ENCODE data around the gene PPP1R1B. TPM values are rescaled to one million over a fixed set of nuclear protein-coding genes. Genes with fewer than 3 reads are reported as not detected.
"Not testable (repeated sequence)": the region's sequence is repeated elsewhere in the genome, so short reads cannot be mapped to it uniquely, and the experiment has no call there.

The PPP1R1B gene
- total RNA-seq, 1 experiment from 2014 or later, result 8.3 TPM

DNA sequence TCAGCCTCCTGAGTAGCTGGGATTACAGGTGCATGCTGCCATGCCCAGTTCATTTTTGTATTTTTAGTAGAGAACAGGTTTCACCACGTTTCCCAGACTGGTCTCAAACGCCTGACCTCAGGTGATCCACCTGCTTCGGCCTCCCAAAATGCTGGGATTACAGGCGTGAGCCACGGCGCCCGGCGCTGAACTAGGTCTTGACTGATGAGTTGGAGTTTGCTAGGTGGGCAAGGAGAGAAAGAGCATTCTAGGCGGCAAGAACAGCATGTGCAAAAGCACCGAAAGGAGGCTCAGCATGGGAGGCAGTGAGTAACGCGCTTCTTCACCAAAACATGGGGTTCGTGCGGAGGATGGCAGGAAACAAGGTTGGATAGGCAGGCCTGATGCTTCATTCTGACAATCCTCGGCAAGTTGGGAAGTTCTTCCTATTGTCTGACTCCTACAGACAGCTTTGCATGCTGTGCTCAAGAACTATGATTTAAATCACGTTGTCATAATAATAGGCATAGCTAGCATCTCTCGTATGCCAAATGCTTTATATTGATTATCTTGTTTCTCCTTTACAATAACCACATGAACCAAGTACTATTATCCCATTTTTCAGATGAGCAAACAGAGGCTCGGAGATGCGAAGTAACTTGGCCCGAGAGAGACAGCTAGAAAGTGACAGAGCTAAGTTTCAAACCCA lies 45.5 kb upstream of the PPP1R1B start:
- no TSS peak for BruUV-seq (replicated peaks)
- no peak for TF ChIP-seq CTCF (IDR thresholded peaks at IDR 0.05; ENCODE audit: unreplicated experiment)
- no peaks in the 10 kb centered on the region for H3K36me3 Mint-ChIP-seq (ENCODE audit: insufficient read depth, unreplicated experiment)
- intact Hi-C loops (cut with micrococcal nuclease; ENCODE audit: unreplicated experiment), result no loop called here
- no peak overlapping the region for H3K27ac Mint-ChIP-seq (ENCODE audit: unreplicated experiment)
- no peaks in the 10 kb centered on the region for H3K9me3 Mint-ChIP-seq (ENCODE audit: low read depth, unreplicated experiment)
- CTCF ChIA-PET, result interaction anchor here (0.6 to 3.2 kb wide), 4 partner anchors 36 to 414 kb away, joined by 3 to 30 read pairs (median 4); partner anchors contain the start of gene PNMT
- no peaks in the 10 kb centered on the region for H3K4me1 Mint-ChIP-seq (ENCODE audit: low read depth, unreplicated experiment)
- H3K4me3 Mint-ChIP-seq (ENCODE audit: low read depth, unreplicated experiment), result no peak overlapping the region
- H3K27me3 Mint-ChIP-seq (ENCODE audit: unreplicated experiment), result peaks cover 82% of the 10 kb centered on the region
- DNase-seq, result no peak

- no peaks in the 10 kb centered on the region for H3K4me1 Mint-ChIP-seq (ENCODE audit: low read depth, unreplicated experiment)
- intact Hi-C loops (cut with micrococcal nuclease; ENCODE audit: unreplicated experiment), result no loop called here
- CTCF ChIA-PET, result no interaction called here
- TF ChIP-seq CTCF (IDR thresholded peaks at IDR 0.05; ENCODE audit: unreplicated experiment), result no peak
- H3K27ac Mint-ChIP-seq (ENCODE audit: unreplicated experiment), result no peak overlapping the region
- H3K9me3 Mint-ChIP-seq (ENCODE audit: low read depth, unreplicated experiment), result no peaks in the 10 kb centered on the region
- BruUV-seq (replicated peaks), result no TSS peak
- H3K4me3 Mint-ChIP-seq (ENCODE audit: low read depth, unreplicated experiment), result no peak overlapping the region
- no peak for DNase-seq
- H3K27me3 Mint-ChIP-seq (ENCODE audit: unreplicated experiment), result peaks cover 82% of the 10 kb centered on the region
- no peaks in the 10 kb centered on the region for H3K36me3 Mint-ChIP-seq (ENCODE audit: insufficient read depth, unreplicated experiment)
Observed at GRCh38 chr17:39581759-39582085, 45.0 kb upstream of the PPP1R1B start.

DNA sequence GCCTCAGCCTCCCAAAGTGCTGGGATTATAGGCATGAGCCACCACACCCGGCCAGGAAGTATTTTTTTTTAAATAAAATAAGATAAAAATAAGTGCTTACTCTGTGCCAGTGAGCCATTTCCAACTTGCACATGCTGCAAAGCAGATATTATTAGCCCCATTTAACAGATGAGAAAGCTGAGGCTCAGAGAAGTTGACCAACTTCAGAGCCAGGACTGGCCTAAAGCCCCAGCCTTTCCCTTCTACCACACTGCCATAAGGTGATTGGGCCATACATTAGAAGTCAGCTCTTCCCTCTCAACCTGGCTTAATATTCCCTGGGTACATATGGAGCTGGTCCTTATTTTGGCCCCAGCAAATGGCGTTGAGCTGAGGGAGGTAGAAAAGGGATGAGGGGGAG lies 44.1 kb upstream of the PPP1R1B start:
- no peaks in the 10 kb centered on the region for H3K36me3 Mint-ChIP-seq (ENCODE audit: insufficient read depth, unreplicated experiment)
- no peak for TF ChIP-seq CTCF (IDR thresholded peaks at IDR 0.05; ENCODE audit: unreplicated experiment)
- H3K4me1 Mint-ChIP-seq (ENCODE audit: low read depth, unreplicated experiment), result no peaks in the 10 kb centered on the region
- peaks cover 86% of the 10 kb centered on the region for H3K27me3 Mint-ChIP-seq (ENCODE audit: unreplicated experiment)
- intact Hi-C loops (cut with micrococcal nuclease; ENCODE audit: unreplicated experiment), result no loop called here
- H3K4me3 Mint-ChIP-seq (ENCODE audit: low read depth, unreplicated experiment), result no peak overlapping the region
- H3K9me3 Mint-ChIP-seq (ENCODE audit: low read depth, unreplicated experiment), result no peaks in the 10 kb centered on the region
- no peak overlapping the region for H3K27ac Mint-ChIP-seq (ENCODE audit: unreplicated experiment)
- BruUV-seq (replicated peaks), result no TSS peak
- CTCF ChIA-PET, result interaction anchor here (0.5 to 76.7 kb wide), 8 partner anchors 9 to 302 kb away, joined by 3 to 42089 read pairs (median 4); partner anchors contain the start of genes ERBB2, GRB7, MIEN1 and PGAP3
- DNase-seq, result no peak

DNA sequence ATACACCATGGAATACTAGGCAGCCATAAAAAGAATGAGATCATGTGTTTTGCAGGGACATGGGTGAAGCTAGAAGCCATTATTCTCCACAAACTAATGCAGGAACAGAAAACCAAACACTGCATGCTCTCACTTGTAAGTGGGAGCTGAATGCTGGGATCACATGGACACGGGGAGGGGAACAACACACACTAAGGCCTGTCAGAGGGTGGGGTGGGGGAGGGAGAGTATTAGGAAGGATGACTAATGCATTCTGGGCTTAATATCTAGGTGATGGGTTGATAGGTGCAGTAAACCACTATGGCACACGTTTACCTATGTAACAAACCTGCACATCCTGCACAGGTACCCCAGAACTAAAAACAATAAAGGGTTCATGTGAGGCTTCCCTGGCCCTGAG lies 36.6 kb upstream of the PPP1R1B start:
- DNase-seq; H3K9me3 Mint-ChIP-seq (ENCODE audit: low read depth, unreplicated experiment); H3K36me3 Mint-ChIP-seq (ENCODE audit: insufficient read depth, unreplicated experiment); H3K4me3 Mint-ChIP-seq (ENCODE audit: low read depth, unreplicated experiment); H3K27ac Mint-ChIP-seq (ENCODE audit: unreplicated experiment); H3K4me1 Mint-ChIP-seq (ENCODE audit: low read depth, unreplicated experiment); BruUV-seq (replicated peaks); intact Hi-C loops (cut with micrococcal nuclease; ENCODE audit: unreplicated experiment): not testable (repeated sequence)
- peaks cover 90% of the 10 kb centered on the region for H3K27me3 Mint-ChIP-seq (ENCODE audit: unreplicated experiment)
- CTCF ChIA-PET, result interaction anchor here (0.6 to 76.7 kb wide), 6 partner anchors 11 to 192 kb away, joined by 3 to 42089 read pairs (median 6); partner anchors contain the start of genes ERBB2, GRB7, MIEN1 and PGAP3
